HepG2 (cell line): Measurements from ENCODE around the gene RETREG2. TPM values are rescaled to one million over a fixed set of nuclear protein-coding genes. Genes with fewer than 3 reads are reported as not detected.
A peak's percentile ranks its signal among the peaks of the same experiment; 100 is the strongest.

Experiments used
- AGO1 ChIP-seq: fragments of 200-400 bp; formaldehyde crosslinking; IDR thresholded peaks from 2 replicates; pipeline ENCODE4 v1.6.1; 2017; ENCODE audit warnings: mild to moderate bottlenecking, low read depth, low read length, moderate library complexity; ENCODE audit not compliant: poor library complexity, severe bottlenecking
- CBX1 ChIP-seq: IDR thresholded peaks from one replicate; pipeline ENCODE4 v1.6.1; 2016; ENCODE audit warnings: antibody characterized with exemption, low read depth
- DNMT1 ChIP-seq: sonication (generic); formaldehyde crosslinking; IDR thresholded peaks from 2 replicates; pipeline ENCODE4 v1.5.1; 2020; ENCODE audit warnings: mild to moderate bottlenecking, missing genetic modification reagents
- HOXA9 ChIP-seq: sonication (generic); formaldehyde crosslinking; IDR thresholded peaks from 2 replicates; pipeline ENCODE4 v1.8.1; 2022; ENCODE audit warnings: missing genetic modification reagents, mild to moderate bottlenecking, moderate library complexity, borderline replicate concordance
- IKZF4 ChIP-seq: sonication (generic); formaldehyde crosslinking; IDR thresholded peaks from 2 replicates; pipeline ENCODE4 v1.5.1; 2020; ENCODE audit warnings: borderline replicate concordance, mild to moderate bottlenecking, low read depth, missing genetic modification reagents; ENCODE audit errors: not compliant biosample characterization
- KDM2A ChIP-seq: sonication (generic); formaldehyde crosslinking; IDR thresholded peaks from 2 replicates; pipeline ENCODE4 v1.4.0; 2020; ENCODE audit warnings: low read depth, missing genetic modification reagents, borderline replicate concordance
- KLF12 ChIP-seq: sonication (generic); formaldehyde crosslinking; IDR thresholded peaks from 2 replicates; pipeline ENCODE4 v1.4.0; 2020; ENCODE audit warnings: missing genetic modification reagents, borderline replicate concordance
- KMT2A ChIP-seq: sonication (generic); formaldehyde crosslinking; IDR thresholded peaks from 2 replicates; pipeline ENCODE4 v1.4.0; 2020; ENCODE audit warnings: missing genetic modification reagents
- MEIS1 ChIP-seq: sonication (generic); formaldehyde crosslinking; IDR thresholded peaks from 2 replicates; pipeline ENCODE4 v1.9.0; 2021; ENCODE audit warnings: mild to moderate bottlenecking, missing genetic modification reagents, moderate library complexity, borderline replicate concordance
- PTBP1 ChIP-seq: fragments of 200-400 bp; formaldehyde crosslinking; IDR thresholded peaks from 2 replicates; pipeline ENCODE4 v1.6.1; 2018; ENCODE audit warnings: low read length, low read depth; ENCODE audit not compliant: poor library complexity, severe bottlenecking
- RBAK ChIP-seq: sonication (generic); formaldehyde crosslinking; IDR thresholded peaks from 2 replicates; pipeline ENCODE4 v1.5.1; 2020; ENCODE audit warnings: mild to moderate bottlenecking, missing genetic modification reagents
- SMARCC2 ChIP-seq: fragments of 450-650 bp; IDR thresholded peaks from 2 replicates; pipeline ENCODE4 v1.6.1; 2017; ENCODE audit warnings: antibody characterized with exemption, mild to moderate bottlenecking
- SRSF4 ChIP-seq: fragments of 200-400 bp; formaldehyde crosslinking; IDR thresholded peaks from one replicate; pipeline ENCODE4 v1.6.1; 2018; ENCODE audit warnings: mild to moderate bottlenecking, low read depth, low read length, moderate library complexity; ENCODE audit not compliant: poor library complexity, severe bottlenecking
- TAF1 ChIP-seq: sonication (generic); formaldehyde crosslinking; IDR thresholded peaks from 2 replicates; pipeline ENCODE4 v1.4.0; 2020; ENCODE audit warnings: missing genetic modification reagents
- ZNF124 ChIP-seq: sonication (generic); formaldehyde crosslinking; IDR thresholded peaks from 2 replicates; pipeline ENCODE4 v1.4.0; 2020; ENCODE audit warnings: missing genetic modification reagents
- ZNF160 ChIP-seq: sonication (generic); formaldehyde crosslinking; IDR thresholded peaks from 2 replicates; pipeline ENCODE4 v1.8.0; 2022; ENCODE audit warnings: mild to moderate bottlenecking, inconsistent platforms, missing genetic modification reagents
- ZNF281 ChIP-seq: sonication (generic); formaldehyde crosslinking; IDR thresholded peaks from 2 replicates; pipeline ENCODE4 v1.4.0; 2020; ENCODE audit warnings: missing genetic modification reagents, borderline replicate concordance
- ZNF564 ChIP-seq: sonication (generic); formaldehyde crosslinking; IDR thresholded peaks from 2 replicates; pipeline ENCODE4 v1.8.1; 2023; ENCODE audit warnings: mild to moderate bottlenecking, missing genetic modification reagents
- ZNF576 ChIP-seq: sonication (generic); formaldehyde crosslinking; IDR thresholded peaks from 2 replicates; pipeline ENCODE4 v1.4.0; 2020; ENCODE audit warnings: mild to moderate bottlenecking, missing genetic modification reagents
- ZNF589 ChIP-seq: sonication (generic); formaldehyde crosslinking; conservative IDR thresholded peaks from 2 replicates; pipeline ENCODE4 v1.8.0; 2022; ENCODE audit warnings: mild to moderate bottlenecking, moderate library complexity, missing genetic modification reagents
- ZNF614 ChIP-seq: IDR thresholded peaks from 2 replicates; pipeline ENCODE4 v1.6.1; 2018; ENCODE audit warnings: missing biosample characterization, missing genetic modification reagents, inconsistent platforms, borderline replicate concordance
- ZNF777 ChIP-seq: sonication (generic); formaldehyde crosslinking; IDR thresholded peaks from 2 replicates; pipeline ENCODE4 v1.4.0; 2020; ENCODE audit warnings: missing genetic modification reagents
- polyA plus RNA-seq, 8 experiments: library from polyadenylated mRNA; depleted of rRNA in 3 of 8; stranded (reverse) in 7 of 8; unstranded in 1 of 8; fragments of >200 nt; fragmentation: Illumina TruSeq in 4 of 8; extraction: Trizol in 4 of 8; gene quantifications; 2 replicates each; pipeline versions ENCODE4 v1.2.1 to v1.2.3, GENCODE V29; 2011 to 2016; ENCODE audit warnings: low read depth in 4 of 8, missing spikeins in 1 of 8, mixed read lengths in 1 of 8; ENCODE audit not compliant: insufficient read depth in 1 of 8
- total RNA-seq, 5 experiments: library from RNA; depleted of rRNA; stranded (reverse); fragments of >200 nt; fragmentation: Illumina TruSeq; extraction: Trizol; gene quantifications; 2 replicates each; pipeline ENCODE4 v1.2.3, GENCODE V29; 2016; ENCODE audit warnings: low read depth in 1 of 5
- TF ChIP-seq, protein P1 (sequence below): sonication (generic); formaldehyde crosslinking; IDR thresholded peaks from 2 replicates; pipeline ENCODE4 v1.4.0; 2020; ENCODE audit warnings: mild to moderate bottlenecking, missing genetic modification reagents, borderline replicate concordance

Gene RETREG2
- total and polyA plus RNA-seq, 2 of the 13 experiments (the other 11 are each of a cell fraction or from before 2014, with no cell fraction given): 86.0 to 134 TPM

DNA sequence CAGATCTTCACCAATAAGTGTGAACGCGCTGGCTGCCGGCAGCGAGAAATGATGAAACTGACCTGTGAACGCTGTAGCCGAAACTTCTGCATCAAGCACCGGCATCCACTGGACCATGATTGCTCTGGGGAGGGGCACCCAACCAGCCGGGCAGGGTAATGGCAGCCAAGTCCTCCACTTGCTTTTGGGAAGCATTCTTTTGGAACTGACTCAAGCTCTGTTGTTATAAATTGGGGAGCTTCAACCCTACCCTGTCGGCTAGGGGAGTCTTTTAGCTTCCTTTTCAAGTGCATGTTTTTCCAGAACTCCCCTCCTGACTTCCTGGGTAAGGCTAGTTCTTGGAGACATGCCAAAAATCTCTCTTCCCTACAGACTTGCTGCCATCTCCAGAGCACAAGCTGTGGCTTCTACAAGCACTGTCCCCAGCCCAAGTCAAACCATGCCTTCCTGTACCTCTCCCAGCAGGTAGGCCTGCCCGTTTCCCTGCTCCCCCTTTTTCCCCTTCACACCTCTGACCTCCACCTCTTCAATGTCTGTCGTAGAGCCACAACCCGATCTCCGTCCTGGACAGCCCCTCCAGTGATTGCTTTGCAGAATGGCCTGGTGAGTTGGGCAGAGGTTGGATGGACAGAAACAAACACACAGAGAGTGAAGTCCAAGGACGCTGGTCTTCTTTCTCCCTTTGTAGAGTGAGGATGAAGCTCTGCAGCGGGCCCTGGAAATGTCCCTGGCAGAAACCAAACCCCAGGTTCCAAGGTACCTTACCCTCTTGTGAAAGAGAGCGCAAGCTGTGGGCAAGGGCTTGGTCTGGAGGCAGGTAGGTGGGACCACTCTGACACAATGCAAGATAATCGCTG, 30.0 kb downstream of the RETREG2 start (continued):
- peak; percentile 49 for TF ChIP-seq TAF1
- no peak for TF ChIP-seq AGO1
- TF ChIP-seq DNMT1 (CRISPR knock-in tag): no peak
- no peak for TF ChIP-seq SRSF4
- no peak for TF ChIP-seq ZNF564
- 0 out of 2 replicates have a peak, but pooled peaks have one; percentile 33 for TF ChIP-seq MEIS1 (CRISPR knock-in tag)
- no peak; the same call in 1 of the 2 replicates for TF ChIP-seq ZNF777 (CRISPR knock-in tag)
- no peak for TF ChIP-seq KMT2A
- TF ChIP-seq SMARCC2: no peak
- no peak; the same call in 1 of the 2 replicates for TF ChIP-seq ZNF160
- TF ChIP-seq, protein P1, sequence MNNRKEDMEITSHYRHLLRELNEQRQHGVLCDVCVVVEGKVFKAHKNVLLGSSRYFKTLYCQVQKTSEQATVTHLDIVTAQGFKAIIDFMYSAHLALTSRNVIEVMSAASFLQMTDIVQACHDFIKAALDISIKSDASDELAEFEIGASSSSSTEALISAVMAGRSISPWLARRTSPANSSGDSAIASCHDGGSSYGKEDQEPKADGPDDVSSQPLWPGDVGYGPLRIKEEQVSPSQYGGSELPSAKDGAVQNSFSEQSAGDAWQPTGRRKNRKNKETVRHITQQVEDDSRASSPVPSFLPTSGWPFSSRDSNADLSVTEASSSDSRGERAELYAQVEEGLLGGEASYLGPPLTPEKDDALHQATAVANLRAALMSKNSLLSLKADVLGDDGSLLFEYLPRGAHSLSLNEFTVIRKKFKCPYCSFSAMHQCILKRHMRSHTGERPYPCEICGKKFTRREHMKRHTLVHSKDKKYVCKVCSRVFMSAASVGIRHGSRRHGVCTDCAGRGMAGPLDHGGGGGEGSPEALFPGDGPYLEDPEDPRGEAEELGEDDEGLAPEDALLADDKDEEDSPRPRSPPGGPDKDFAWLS (CRISPR knock-in tag): no peak; the same call in 1 of the 2 replicates
- no peak for TF ChIP-seq IKZF4 (CRISPR knock-in tag)
- TF ChIP-seq PTBP1: no peak
- peak; percentile 60; the same call in 1 of the 2 replicates for TF ChIP-seq ZNF124 (CRISPR knock-in tag)
- peak; percentile 9 for TF ChIP-seq CBX1
- TF ChIP-seq HOXA9: no peak
- no peak for TF ChIP-seq ZNF281
- TF ChIP-seq KLF12 (CRISPR knock-in tag): no peak
- TF ChIP-seq ZNF614: no peak; the same call in 1 of the 2 replicates
- TF ChIP-seq KDM2A (CRISPR knock-in tag): peak; percentile 60; the same call in 1 of the 2 replicates
- no peak for TF ChIP-seq ZNF589 (CRISPR knock-in tag)
- TF ChIP-seq RBAK (CRISPR knock-in tag): no peak
- no peak; the same call in 1 of the 2 replicates for TF ChIP-seq ZNF576 (CRISPR knock-in tag)
